ENCODE data around the gene FRAT2. TPM values are rescaled to one million over a fixed set of nuclear protein-coding genes. Genes with fewer than 3 reads are reported as not detected.
A peak's percentile ranks its signal among the peaks of the same experiment; 100 is the strongest.

The FRAT2 gene
- total and polyA plus RNA-seq, 2 of the 13 experiments (the other 11 are each of a cell fraction or from before 2014, with no cell fraction given): 7.2 to 14.1 TPM

GRCh38 chr10:97297556-97298222, 36.8 kb downstream of the FRAT2 start (continued):
- no peak for TF ChIP-seq ELK4 (CRISPR knock-in tag; IDR thresholded peaks at IDR 0.05; ENCODE audit: borderline replicate concordance)
- no peak for TF ChIP-seq ZNF260 (CRISPR knock-in tag; IDR thresholded peaks at IDR 0.05; ENCODE audit: borderline replicate concordance, low read depth)
- no peak; the same call in 1 of the 2 replicates for TF ChIP-seq ZBTB43 (CRISPR knock-in tag; conservative IDR thresholded peaks at IDR 0.05)
- TF ChIP-seq ZNF724P (CRISPR knock-in tag; IDR thresholded peaks at IDR 0.05; ENCODE audit: borderline replicate concordance): no peak
- TF ChIP-seq SKIL (CRISPR knock-in tag; IDR thresholded peaks at IDR 0.05; ENCODE audit: borderline replicate concordance): 0 out of 2 replicates have a peak, but pooled peaks have one; percentile 55
- TF ChIP-seq ATF2 (CRISPR knock-in tag; IDR thresholded peaks at IDR 0.05): 0 out of 2 replicates have a peak, but pooled peaks have one; percentile 13
- TF ChIP-seq ZBED4 (CRISPR knock-in tag; IDR thresholded peaks at IDR 0.05; ENCODE audit: borderline replicate concordance): no peak
- TF ChIP-seq NR2F6 (IDR thresholded peaks at IDR 0.05): peak; percentile 30; the same call in 1 of the 2 replicates
- peak; percentile 58; the same call in 1 of the 2 replicates for TF ChIP-seq NR2F6 (CRISPR knock-in tag; IDR thresholded peaks at IDR 0.05)
- TF ChIP-seq ZNF576 (CRISPR knock-in tag; IDR thresholded peaks at IDR 0.05): no peak
- TF ChIP-seq CREB1 (IDR thresholded peaks at IDR 0.05): no peak
- TF ChIP-seq CREB1 (CRISPR knock-in tag; IDR thresholded peaks at IDR 0.05): 0 out of 2 replicates have a peak, but pooled peaks have one; percentile 20
- 0 out of 2 replicates have a peak, but pooled peaks have one; percentile 24 for TF ChIP-seq FOSL2 (CRISPR knock-in tag; IDR thresholded peaks at IDR 0.05)
- TF ChIP-seq RARG (CRISPR knock-in tag; IDR thresholded peaks at IDR 0.05; ENCODE audit: low read depth): no peak
- TF ChIP-seq ZNF792 (CRISPR knock-in tag; IDR thresholded peaks at IDR 0.05): peak; percentile 40
